HepG2 (cell line): ENCODE data around the gene TSNAXIP1. TPM values are rescaled to one million over a fixed set of nuclear protein-coding genes. Genes with fewer than 3 reads are reported as not detected.

Experiments used
- CBX2 ChIP-seq, 2 experiments: fragments of 200-600 bp in 1 of 2; sonication (generic); formaldehyde crosslinking in 1 of 2; IDR thresholded peaks; 2 replicates each; pipeline versions ENCODE4 v1.7.0 to v1.8.1; 2018 to 2022; ENCODE audit warnings: low read depth in 2 of 2, low read length in 1 of 2, mild to moderate bottlenecking in 1 of 2, missing genetic modification reagents in 1 of 2
- DRAP1 ChIP-seq: IDR thresholded peaks from 2 replicates; pipeline ENCODE4 v1.6.1; 2016; ENCODE audit warnings: missing genetic modification reagents, missing compliant biosample characterization
- ETV6 ChIP-seq: sonication (generic); formaldehyde crosslinking; conservative IDR thresholded peaks from 2 replicates; pipeline ENCODE4 v1.4.0; 2020; ENCODE audit warnings: missing genetic modification reagents
- FUBP1 ChIP-seq: sonication (generic); formaldehyde crosslinking; IDR thresholded peaks from 2 replicates; pipeline ENCODE4 v1.5.1; 2020; ENCODE audit warnings: missing genetic modification reagents, mild to moderate bottlenecking, borderline replicate concordance
- GMEB1 ChIP-seq: sonication (generic); formaldehyde crosslinking; IDR thresholded peaks from 2 replicates; pipeline ENCODE4 v1.5.1; 2020; ENCODE audit warnings: missing genetic modification reagents, mild to moderate bottlenecking, borderline replicate concordance
- JDP2 ChIP-seq: sonication (generic); formaldehyde crosslinking; IDR thresholded peaks from 2 replicates; pipeline ENCODE4 v1.8.1; 2022; ENCODE audit warnings: missing genetic modification reagents, borderline replicate concordance
- KDM1A ChIP-seq: IDR thresholded peaks from 2 replicates; pipeline ENCODE4 v1.6.1; 2016; ENCODE audit warnings: missing compliant biosample characterization
- PAF1 ChIP-seq: IDR thresholded peaks from 2 replicates; pipeline ENCODE4 v1.6.1; 2016; ENCODE audit warnings: missing genetic modification reagents, missing compliant biosample characterization
- POLR2G ChIP-seq: fragments of 200-400 bp; formaldehyde crosslinking; IDR thresholded peaks from 2 replicates; pipeline ENCODE4 v1.6.1; 2018; ENCODE audit warnings: mild to moderate bottlenecking, low read depth, low read length, moderate library complexity
- PRDM10 ChIP-seq: sonication (generic); formaldehyde crosslinking; IDR thresholded peaks from 2 replicates; pipeline ENCODE4 v1.4.0; 2020; ENCODE audit warnings: low read depth, missing genetic modification reagents
- STAG1 ChIP-seq: sonication (generic); formaldehyde crosslinking; IDR thresholded peaks from 2 replicates; pipeline ENCODE4 v1.4.0; 2020; ENCODE audit warnings: missing genetic modification reagents
- SUZ12 ChIP-seq: fragments of 150-350 bp; IDR thresholded peaks from 2 replicates; pipeline ENCODE4 v1.6.1; 2014; ENCODE audit warnings: low read depth, low read length
- ZBTB2 ChIP-seq: sonication (generic); formaldehyde crosslinking; IDR thresholded peaks from 2 replicates; pipeline ENCODE4 v1.8.0; 2022; ENCODE audit warnings: low read depth, missing genetic modification reagents
- ZBTB44 ChIP-seq: sonication (generic); formaldehyde crosslinking; IDR thresholded peaks from 2 replicates; pipeline ENCODE4 v1.4.0; 2020; ENCODE audit warnings: missing genetic modification reagents
- ZNF160 ChIP-seq: sonication (generic); formaldehyde crosslinking; IDR thresholded peaks from 2 replicates; pipeline ENCODE4 v1.8.0; 2022; ENCODE audit warnings: mild to moderate bottlenecking, inconsistent platforms, missing genetic modification reagents
- ZNF430 ChIP-seq: sonication (generic); formaldehyde crosslinking; IDR thresholded peaks from 2 replicates; pipeline ENCODE4 v1.9.0; 2021; ENCODE audit warnings: mild to moderate bottlenecking, missing genetic modification reagents
- ZNF431 ChIP-seq: sonication (generic); formaldehyde crosslinking; IDR thresholded peaks from 2 replicates; pipeline ENCODE4 v1.9.0; 2022; ENCODE audit warnings: missing genetic modification reagents, low read depth, mild to moderate bottlenecking, borderline replicate concordance
- ZNF557 ChIP-seq: sonication (generic); formaldehyde crosslinking; IDR thresholded peaks from 2 replicates; pipeline ENCODE4 v1.4.0; 2020; ENCODE audit warnings: missing genetic modification reagents
- polyA plus RNA-seq, 8 experiments: library from polyadenylated mRNA; depleted of rRNA in 3 of 8; stranded (reverse) in 7 of 8; unstranded in 1 of 8; fragments of >200 nt; fragmentation: Illumina TruSeq in 4 of 8; extraction: Trizol in 4 of 8; gene quantifications; 2 replicates each; pipeline versions ENCODE4 v1.2.1 to v1.2.3, GENCODE V29; 2011 to 2016; ENCODE audit warnings: low read depth in 4 of 8, missing spikeins in 1 of 8, mixed read lengths in 1 of 8; ENCODE audit not compliant: insufficient read depth in 1 of 8
- total RNA-seq, 5 experiments: library from RNA; depleted of rRNA; stranded (reverse); fragments of >200 nt; fragmentation: Illumina TruSeq; extraction: Trizol; gene quantifications; 2 replicates each; pipeline ENCODE4 v1.2.3, GENCODE V29; 2016; ENCODE audit warnings: low read depth in 1 of 5

TSNAXIP1 gene
- total and polyA plus RNA-seq, 2 of the 13 experiments (the other 11 are each of a cell fraction or from before 2014, with no cell fraction given), result 0.37 to 0.86 TPM

- TF ChIP-seq JDP2 (CRISPR knock-in tag) (no peak; the same call in 1 of the 2 replicates), PAF1 (CRISPR knock-in tag) (no peak), PRDM10 (CRISPR knock-in tag) (peak; percentile 92), STAG1 (CRISPR knock-in tag) (no peak), GMEB1 (CRISPR knock-in tag) (peak; percentile 75; the same call in 1 of the 2 replicates), POLR2G (peak; percentile 94), CBX2 (IDR thresholded peaks at IDR 0.05; ENCODE audit: low read depth, low read length) (no peak), CBX2 (CRISPR knock-in tag; IDR thresholded peaks at IDR 0.05; ENCODE audit: low read depth) (no peak), SUZ12 (peak; percentile 99), ZNF160 (no peak), ZBTB44 (CRISPR knock-in tag) (no peak), KDM1A (CRISPR knock-in tag) (no peak), FUBP1 (CRISPR knock-in tag) (no peak), ETV6 (CRISPR knock-in tag) (no peak), DRAP1 (CRISPR knock-in tag) (peak; percentile 98), ZNF431 (CRISPR knock-in tag) (no peak; the same call in 1 of the 2 replicates), ZNF430 (CRISPR knock-in tag) (peak; percentile 5), ZBTB2 (CRISPR knock-in tag) (peak; percentile 56), ZNF557 (CRISPR knock-in tag) (no peak)
These were observed at the start of gene TSNAXIP1, which contains the start of gene RANBP10 (continued) for GRCh38 chr16:67806428-67807147.
